WERI-Rb-1 (cell line): ENCODE data around the gene LRSAM1.
A peak's percentile ranks its signal among the peaks of the same experiment; 100 is the strongest.
"Not testable (repeated sequence)": the region's sequence is repeated elsewhere in the genome, so short reads cannot be mapped to it uniquely, and the experiment has no call there.

Experiments used
- DNase-seq: peaks from one replicate; pipeline ENCODE4 v3.0.0-alpha.2; 2020
- H3K27ac ChIP-seq: fragments of 250-450 bp; sonication (Bioruptor Pico); 2 replicates; pipeline ENCODE4 v1.5.1; 2020; ENCODE audit warnings: mild to moderate bottlenecking, moderate library complexity
- H3K27me3 ChIP-seq: fragments of 250-450 bp; sonication (Bioruptor Pico); 2 replicates; pipeline ENCODE4 v1.5.1; 2021; ENCODE audit warnings: mild to moderate bottlenecking, low read depth, moderate library complexity; ENCODE audit not compliant: insufficient read depth, severe bottlenecking
- H3K36me3 ChIP-seq: fragments of 250-450 bp; sonication (Bioruptor Pico); 2 replicates; pipeline ENCODE4 v1.5.1; 2020; ENCODE audit warnings: mild to moderate bottlenecking, moderate library complexity
- H3K4me3 ChIP-seq: 2 replicates; pipeline ENCODE4 v1.5.1; 2011; ENCODE audit warnings: low read depth, mild to moderate bottlenecking, control low read depth, low read length
- H3K9me3 ChIP-seq: fragments of 250-450 bp; sonication (Bioruptor Pico); 2 replicates; pipeline ENCODE4 v1.5.1; 2021; ENCODE audit warnings: mild to moderate bottlenecking, moderate library complexity; ENCODE audit not compliant: severe bottlenecking
- TF ChIP-seq, protein P1 (sequence below): IDR thresholded peaks from 2 replicates; pipeline ENCODE4 v1.5.1; 2011; ENCODE audit warnings: low read depth, mild to moderate bottlenecking, control low read depth, inconsistent platforms, low read length

The LRSAM1 gene

DNA sequence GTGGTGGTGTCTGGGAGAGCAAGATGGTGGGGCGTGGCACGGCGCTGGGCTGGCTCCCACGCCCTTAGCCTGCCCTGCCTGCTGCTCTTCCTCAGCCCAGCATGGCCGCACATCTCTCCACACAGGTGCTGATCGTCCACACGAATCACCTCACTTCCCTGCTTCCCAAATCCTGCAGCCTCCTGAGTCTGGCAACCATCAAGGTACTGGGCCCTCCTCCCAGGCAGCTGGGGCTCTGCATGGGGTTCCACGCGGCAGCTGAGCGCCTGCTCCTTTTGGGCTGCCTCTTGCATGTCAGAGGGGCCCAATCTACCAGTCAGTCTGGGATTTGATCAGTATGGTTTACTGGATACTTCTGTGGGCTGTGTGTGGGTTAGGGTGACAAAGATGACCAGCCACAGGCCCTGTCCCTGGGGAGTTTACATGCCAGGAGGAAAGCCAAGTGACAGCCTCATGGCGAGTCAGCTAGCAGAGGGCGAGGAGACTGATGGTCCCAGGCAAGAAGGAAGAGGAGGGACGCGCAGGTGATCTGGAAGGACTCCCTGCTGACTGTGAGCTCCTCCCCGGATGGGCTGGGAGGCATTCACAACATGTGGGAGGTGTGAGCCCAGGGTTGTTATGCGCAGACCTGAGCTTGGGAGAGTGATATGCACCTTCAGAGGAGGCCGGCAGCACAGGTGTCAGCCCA, 6.0 kb downstream of the LRSAM1 start:
- Histone ChIP-seq H3K4me3 (no peak overlapping the region), H3K27me3 (no peaks in the 10 kb centered on the region), H3K36me3 (peaks cover 47% of the 10 kb centered on the region), H3K9me3 (no peaks in the 10 kb centered on the region), H3K27ac (no peak overlapping the region)
- TF ChIP-seq, protein P1, sequence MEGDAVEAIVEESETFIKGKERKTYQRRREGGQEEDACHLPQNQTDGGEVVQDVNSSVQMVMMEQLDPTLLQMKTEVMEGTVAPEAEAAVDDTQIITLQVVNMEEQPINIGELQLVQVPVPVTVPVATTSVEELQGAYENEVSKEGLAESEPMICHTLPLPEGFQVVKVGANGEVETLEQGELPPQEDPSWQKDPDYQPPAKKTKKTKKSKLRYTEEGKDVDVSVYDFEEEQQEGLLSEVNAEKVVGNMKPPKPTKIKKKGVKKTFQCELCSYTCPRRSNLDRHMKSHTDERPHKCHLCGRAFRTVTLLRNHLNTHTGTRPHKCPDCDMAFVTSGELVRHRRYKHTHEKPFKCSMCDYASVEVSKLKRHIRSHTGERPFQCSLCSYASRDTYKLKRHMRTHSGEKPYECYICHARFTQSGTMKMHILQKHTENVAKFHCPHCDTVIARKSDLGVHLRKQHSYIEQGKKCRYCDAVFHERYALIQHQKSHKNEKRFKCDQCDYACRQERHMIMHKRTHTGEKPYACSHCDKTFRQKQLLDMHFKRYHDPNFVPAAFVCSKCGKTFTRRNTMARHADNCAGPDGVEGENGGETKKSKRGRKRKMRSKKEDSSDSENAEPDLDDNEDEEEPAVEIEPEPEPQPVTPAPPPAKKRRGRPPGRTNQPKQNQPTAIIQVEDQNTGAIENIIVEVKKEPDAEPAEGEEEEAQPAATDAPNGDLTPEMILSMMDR: no peak
- DNase-seq: no peak

DNA sequence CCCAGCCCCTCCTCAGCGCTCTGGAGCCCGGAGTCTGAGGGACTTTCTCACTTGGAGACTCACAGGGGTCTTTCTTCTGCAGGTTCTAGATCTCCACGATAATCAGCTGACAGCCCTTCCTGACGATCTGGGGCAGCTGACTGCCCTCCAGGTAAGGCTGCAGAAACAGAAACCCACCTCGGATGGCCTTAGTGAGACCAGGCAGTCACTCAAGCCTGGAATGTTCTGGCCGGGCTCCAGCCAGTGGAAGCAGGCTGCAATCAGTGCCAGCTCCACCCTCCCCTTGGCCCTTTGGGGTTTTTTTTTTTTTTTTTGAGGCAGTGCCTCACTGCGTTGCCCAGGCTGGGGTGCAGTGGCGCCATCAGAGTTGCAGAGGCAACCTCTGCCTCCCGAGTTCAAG, 7.6 kb downstream of the LRSAM1 start:
- H3K27me3 ChIP-seq: no peaks in the 10 kb centered on the region
- H3K36me3 ChIP-seq: peaks cover 47% of the 10 kb centered on the region
- TF ChIP-seq, protein P1: no peak

DNA sequence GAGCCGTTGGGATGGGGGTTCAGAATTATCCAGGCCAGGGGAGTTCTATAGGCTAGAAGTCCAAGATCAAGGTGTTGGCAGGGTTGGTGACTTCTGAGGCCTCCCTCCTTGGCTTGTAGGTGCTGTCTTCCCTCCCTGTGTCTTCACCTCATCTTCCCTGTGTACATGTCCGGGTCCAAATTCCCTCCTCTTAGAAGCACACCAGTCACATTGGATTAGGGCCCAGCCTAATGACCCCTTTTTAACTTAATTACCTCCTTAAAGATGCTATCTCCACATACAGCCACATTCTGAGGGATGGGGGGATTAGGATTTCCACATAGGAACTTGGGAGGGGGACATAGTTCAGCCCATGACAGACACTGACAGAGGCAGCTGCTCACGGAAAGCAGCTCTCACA, 12.1 kb downstream of the LRSAM1 start:
- Histone ChIP-seq H3K36me3 (peaks cover 37% of the 10 kb centered on the region), H3K27me3 (no peaks in the 10 kb centered on the region), H3K4me3 (no peak overlapping the region), H3K27ac (peak overlapping the region; percentile 46), H3K9me3 (no peaks in the 10 kb centered on the region)
- DNase-seq: peak; percentile 50
- TF ChIP-seq, protein P1: no peak

More for the DNA sequence above, 7.6 kb downstream of the LRSAM1 start:
- Histone ChIP-seq H3K27ac (no peak overlapping the region), H3K9me3 (no peaks in the 10 kb centered on the region), H3K4me3 (no peak overlapping the region)
- DNase-seq: no peak

DNA sequence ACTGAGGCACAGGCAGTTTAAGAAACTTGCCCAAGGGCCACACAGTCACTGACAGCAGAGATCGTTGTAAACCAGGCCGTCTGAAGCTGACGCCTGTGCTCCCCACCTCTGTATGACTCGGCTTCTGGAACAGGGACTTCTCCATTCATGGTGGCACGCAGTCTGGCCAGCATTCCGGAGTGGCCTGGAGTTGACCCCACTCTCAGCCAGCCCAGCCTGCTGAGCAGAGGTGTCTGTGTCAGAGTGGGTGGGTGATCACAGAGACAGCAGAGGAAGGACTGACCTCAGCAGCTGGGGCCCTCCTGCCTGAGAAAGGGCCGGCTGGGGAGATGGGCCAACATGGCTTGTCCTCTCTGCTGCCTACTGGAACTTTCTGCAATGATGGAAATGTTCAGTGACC, 12.6 kb downstream of the LRSAM1 start:
- no peak for DNase-seq
- H3K27me3 ChIP-seq: no peaks in the 10 kb centered on the region
- peaks cover 37% of the 10 kb centered on the region for H3K36me3 ChIP-seq
- H3K4me3 ChIP-seq: no peak overlapping the region
- peak overlapping the region; percentile 46 for H3K27ac ChIP-seq
- no peaks in the 10 kb centered on the region for H3K9me3 ChIP-seq
- TF ChIP-seq, protein P1: no peak

DNA sequence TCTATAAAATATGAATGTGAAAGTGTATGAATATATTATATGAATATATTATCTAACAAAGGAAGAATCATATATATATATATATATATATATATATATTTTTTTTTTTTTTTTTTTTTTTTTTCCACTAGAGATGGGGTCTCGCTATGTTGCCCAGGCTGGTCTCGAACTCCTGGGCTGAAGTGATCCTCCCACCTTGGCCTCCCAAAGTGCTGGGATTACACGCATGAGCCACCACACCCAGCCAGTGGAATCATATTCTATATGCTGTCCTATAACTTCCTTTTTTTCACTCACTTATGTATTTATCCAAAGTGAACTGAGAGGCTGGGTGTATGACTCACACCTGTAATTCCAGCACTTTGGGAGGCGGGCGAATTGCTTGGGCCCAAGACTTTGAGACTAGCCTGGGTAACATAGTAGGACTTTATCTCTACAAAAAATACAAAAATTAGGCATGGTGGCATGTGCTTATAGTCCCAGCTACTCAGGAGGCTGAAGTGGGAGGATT, 15.2 kb downstream of the LRSAM1 start:
- H3K9me3 ChIP-seq, H3K27ac ChIP-seq, H3K27me3 ChIP-seq, H3K4me3 ChIP-seq, DNase-seq: not testable (repeated sequence)
- H3K36me3 ChIP-seq: peaks cover 16% of the 10 kb centered on the region

DNA sequence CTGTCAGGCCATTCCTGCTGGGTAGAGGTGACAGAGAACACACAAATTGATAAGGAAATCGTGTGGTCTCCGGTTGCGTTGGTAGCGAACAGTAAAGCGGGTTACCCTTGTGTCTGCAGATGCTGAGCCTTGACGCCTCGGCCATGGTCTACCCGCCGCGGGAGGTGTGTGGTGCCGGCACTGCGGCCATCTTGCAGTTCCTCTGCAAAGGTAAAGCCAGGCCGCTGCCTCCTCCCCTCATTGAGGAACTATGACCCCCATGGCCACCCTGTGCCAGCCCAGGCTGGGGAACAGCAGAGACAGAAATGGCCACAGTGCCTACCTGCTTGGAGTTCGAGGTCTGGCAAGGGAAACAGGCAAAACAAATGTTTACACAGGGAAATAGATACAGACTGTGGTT, 16.3 kb downstream of the LRSAM1 start:
- no peak overlapping the region for H3K27ac ChIP-seq
- no peak for DNase-seq

More for the DNA sequence above, 16.3 kb downstream of the LRSAM1 start:
- H3K36me3 ChIP-seq: peaks cover 6% of the 10 kb centered on the region
- H3K4me3 ChIP-seq: no peak overlapping the region
- TF ChIP-seq, protein P1: no peak
- H3K27me3 ChIP-seq: no peaks in the 10 kb centered on the region
- H3K9me3 ChIP-seq: no peaks in the 10 kb centered on the region
